ENCODE results near the gene MTA1. TPM values are rescaled to one million over a fixed set of nuclear protein-coding genes. Genes with fewer than 3 reads are reported as not detected.
A peak's percentile ranks its signal among the peaks of the same experiment; 100 is the strongest.

The MTA1 gene
- total RNA-seq, 1 donor from 2014 or later: 95.2 TPM

GRCh38 chr14:105468621-105469241 is 49.1 kb downstream of the MTA1 start:
- intact Hi-C loops (cut with DNase I): no loop called here
- ATAC-seq (peak; percentile 30), DNase-seq (ENCODE audit: low spot score) (no peak)

DNA sequence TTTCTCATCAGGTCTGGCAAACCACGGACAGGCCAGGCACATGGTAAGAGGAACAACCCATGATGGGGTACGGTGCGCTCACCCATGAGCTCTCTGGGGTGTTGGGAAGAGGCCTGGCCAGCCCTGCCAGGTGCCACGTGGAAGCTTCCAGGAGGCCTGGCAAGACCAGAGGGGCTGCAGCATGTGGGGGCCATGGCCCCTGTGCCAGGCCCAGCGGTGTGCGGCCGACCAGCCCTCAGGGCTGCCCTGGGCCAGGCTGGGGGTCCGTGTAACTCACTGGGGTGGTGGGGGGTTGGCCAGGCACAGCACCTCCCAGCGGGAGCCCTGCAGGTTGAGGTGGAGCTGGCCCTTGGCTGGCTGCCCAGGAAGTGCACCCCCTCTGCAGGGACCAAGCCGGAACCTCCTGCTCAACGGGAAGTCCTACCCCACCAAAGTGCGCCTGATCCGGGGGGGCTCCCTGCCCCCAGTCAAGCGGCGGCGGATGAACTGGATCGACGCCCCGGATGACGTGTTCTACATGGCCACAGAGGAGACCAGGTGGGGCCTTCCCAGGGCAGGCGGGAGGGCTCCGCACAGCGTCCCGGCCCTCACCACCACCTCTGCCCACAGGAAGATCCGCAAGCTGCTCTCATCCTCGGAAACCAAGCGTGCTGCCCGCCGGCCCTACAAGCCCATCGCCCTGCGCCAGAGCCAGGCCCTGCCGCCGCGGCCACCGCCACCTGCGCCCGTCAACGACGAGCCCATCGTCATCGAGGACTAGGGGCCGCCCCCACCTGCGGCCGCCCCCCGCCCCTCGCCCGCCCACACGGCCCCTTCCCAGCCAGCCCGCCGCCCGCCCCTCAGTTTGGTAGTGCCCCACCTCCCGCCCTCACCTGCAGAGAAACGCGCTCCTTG is 50.1 kb downstream of the MTA1 start:
- no peak for ATAC-seq
- DNase-seq (ENCODE audit: low spot score): no peak
- intact Hi-C loops (cut with DNase I): no loop called here

DNA sequence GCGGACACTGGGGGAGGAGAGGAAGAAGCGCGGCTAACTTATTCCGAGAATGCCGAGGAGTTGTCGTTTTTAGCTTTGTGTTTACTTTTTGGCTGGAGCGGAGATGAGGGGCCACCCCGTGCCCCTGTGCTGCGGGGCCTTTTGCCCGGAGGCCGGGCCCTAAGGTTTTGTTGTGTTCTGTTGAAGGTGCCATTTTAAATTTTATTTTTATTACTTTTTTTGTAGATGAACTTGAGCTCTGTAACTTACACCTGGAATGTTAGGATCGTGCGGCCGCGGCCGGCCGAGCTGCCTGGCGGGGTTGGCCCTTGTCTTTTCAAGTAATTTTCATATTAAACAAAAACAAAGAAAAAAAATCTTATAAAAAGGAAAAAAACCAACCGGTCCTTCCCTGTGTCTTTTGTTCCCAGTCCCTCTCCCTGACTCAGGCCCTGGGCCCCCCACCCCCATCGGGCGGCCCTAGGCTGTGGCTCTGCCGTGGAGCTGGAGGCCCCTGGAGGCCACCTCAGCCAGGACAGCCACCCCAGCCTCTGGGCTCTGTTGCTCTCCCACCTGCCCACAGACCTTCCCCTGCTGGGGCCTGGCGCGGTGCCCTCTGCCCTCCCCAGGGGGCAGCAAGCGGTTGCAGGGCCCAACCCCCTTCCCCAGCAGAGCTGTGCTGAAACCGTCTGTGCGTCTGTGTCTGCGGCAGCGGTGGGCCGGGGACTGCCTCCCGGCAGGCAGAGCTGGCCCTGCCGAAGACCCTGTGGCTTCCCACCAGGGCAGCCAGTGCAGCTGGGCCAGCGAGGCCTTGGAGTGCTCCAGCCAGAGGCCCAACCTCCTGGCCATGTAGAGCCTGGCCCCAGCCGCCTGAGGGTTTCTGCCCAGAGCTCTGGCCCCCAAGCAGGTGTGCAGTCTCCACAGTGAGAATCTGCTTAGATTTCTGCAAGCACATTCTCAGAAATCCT is 51.0 kb downstream of the MTA1 start:
- DNase-seq (ENCODE audit: low spot score) (no peak), ATAC-seq (no peak)
- intact Hi-C loops (cut with DNase I): no loop called here

DNA sequence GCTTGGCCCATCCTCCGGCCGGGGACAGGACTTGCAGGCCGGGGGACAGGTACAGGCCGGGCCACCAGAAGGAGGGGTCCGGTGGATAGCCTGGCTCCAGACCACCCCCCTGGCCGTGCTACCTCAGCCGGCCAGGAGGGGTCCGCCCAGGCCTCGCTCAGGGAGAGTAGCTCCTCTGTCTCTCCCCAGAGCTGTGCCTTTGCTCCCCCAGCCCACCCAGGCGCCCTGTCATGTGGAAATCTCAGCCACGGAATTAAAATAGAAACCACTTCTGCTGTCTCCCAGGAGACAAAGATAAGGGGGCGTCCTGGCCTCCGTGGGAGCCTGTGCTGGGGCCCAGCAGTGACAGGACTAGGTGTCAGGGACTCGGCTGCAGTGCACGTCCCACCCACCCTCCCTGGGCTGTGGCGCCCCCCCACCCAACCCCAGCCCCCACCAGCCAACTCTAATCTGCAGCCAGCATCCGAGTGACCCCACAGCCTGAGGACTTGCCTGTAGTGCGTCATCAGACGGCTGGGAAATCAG is 51.7 kb downstream of the MTA1 start:
- DNase-seq (ENCODE audit: low spot score) (no peak), ATAC-seq (no peak)
- intact Hi-C loops (cut with DNase I): no loop called here

- intact Hi-C loops (cut with DNase I): no loop called here
- ATAC-seq (no peak), DNase-seq (ENCODE audit: low spot score) (no peak)
Observed at GRCh38 chr14:105471823-105472485, 52.3 kb downstream of the MTA1 start.

DNA sequence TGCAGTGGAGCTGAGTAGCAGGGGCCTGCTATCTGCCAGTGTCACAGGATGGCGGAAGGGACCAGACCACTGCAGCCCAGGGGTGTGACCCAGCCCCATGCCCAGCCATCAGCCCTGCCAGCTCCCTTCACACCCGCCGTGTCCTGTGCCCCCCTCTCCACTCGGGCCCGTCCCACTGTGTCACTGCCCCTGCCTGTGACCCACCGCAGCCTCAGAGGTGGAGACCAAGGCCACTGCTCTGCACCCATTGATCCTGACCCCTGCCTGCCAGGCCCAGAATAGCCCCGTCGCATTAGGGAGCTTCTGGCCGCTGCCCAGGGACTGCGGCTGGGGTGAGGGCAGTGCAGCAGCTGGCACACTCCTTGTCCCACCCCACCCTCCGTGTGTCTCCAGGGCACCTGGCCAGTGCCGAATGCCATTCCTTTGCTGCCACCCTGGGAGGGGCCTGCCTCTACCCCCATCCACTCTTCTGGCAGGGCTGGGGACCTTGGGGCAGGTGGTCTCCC is 52.9 kb downstream of the MTA1 start:
- no peak for ATAC-seq
- DNase-seq (ENCODE audit: low spot score): no peak
- intact Hi-C loops (cut with DNase I): no loop called here

DNA sequence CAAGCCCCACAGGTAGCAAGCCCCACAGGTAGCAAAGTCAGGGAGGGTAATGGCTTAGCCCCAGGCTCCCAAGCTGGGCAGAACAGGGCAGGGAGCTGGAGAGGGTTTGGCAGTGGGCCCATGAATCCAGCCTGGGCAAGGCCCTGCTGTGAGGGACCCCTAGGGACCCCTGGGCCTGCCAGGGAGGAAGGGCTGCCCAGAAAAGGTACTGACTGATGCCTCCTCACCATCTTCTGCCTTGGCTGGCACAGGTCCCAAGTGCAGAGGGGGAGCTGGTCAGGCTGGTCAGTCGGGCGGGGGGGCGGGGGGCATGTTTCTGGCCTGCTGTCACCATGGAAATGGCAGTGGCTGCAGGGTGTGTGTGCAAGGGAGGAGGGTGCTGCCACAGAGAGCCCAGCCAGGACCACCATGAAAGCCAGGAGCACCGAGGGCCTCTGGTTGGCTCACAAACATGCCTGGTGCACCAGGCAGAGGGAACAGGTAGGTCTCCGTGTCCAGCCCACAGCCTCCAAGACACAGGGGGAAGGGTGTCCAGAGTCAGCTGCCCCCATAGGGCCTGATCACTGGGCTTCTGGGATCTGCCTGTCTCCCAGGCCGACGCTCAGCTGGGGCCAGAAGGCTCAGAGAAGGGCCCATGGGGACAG is 53.5 kb downstream of the MTA1 start:
- ATAC-seq: no peak
- intact Hi-C loops (cut with DNase I): no loop called here
- no peak for DNase-seq (ENCODE audit: low spot score)

DNA sequence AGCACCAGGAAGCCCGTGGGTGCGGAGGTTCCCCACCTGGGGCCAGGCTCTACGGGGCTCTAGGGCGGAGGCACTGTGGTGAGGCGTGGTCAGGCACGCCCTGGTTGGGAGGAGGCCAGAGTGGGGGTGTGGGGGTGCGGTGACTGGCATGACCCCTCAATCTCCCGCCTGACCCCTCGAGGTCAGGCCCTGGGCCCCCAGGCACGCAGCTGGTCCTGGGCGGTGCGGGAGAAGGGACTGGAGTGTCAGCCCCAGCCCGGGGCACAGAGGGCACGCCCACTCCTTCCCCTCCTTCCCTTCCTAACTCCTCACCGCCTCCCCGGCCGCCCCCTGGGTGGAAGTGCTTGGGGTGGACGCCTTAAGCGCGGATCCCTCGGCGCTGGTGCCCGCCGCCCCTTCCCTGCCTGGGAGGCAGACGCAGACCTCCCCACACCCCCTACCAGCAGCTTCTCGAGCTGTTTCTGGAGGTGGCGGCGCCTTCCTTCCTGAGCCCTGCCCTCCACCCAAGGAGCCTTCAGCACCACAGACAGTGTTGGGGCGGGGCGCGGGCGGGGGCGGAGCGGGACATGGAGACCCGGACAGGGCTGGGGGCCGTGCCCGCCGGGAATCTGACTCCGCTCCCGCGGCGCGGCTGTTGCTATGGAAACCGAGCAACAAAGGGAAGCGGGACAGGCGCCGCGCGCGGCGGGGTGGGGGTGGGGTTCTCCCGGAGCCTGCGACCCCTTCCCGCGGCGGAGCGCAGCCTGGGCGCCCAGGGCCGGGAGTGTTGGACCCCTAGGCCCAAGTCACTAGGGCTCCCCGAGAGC is 54.3 kb downstream of the MTA1 start:
- ATAC-seq (peak; percentile 40), DNase-seq (ENCODE audit: low spot score) (peak; percentile 89)
- intact Hi-C loops (cut with DNase I): no loop called here

DNA sequence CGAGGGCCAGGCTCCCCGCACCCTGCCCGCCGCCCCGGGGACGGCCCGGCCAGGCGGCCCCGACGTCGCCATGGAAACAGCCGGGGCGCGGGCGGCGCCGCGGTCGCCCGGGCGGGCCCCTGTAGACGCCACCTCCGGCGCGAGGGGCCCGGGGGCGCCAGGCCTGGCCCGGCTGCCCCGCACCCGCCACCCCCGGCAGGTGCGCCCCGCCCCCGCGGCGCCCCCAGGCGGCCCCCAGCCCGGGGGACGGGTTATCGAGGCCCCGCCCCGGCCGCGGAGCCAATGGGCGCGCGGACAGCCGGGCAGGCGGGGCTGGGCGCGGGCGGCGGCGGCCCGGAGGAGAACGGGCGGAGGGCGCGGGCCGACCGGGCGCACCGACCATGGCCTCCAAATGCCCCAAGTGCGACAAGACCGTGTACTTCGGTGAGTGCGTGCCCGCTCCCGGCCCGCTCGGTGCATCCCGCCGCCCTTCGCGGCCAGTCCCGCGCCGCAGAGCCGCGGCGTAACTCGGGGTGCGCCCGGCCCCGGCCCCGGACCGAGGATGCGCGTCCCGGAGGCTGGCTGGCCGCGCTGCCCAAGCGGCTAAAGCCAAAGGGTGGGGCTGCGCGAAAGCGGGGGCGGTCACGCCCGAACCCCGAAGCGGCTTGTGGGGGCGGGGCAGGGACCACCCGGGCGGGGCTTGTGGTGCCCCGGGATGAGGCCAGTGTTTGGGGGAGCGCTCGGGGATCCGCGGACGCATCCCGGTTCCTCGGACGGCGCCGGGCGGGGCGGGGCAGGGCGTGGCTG is 55.0 kb downstream of the MTA1 start, which contains the start of gene CRIP2:
Gene CRIP2 (plus strand): TSS at position 339 of the 786 bp plus-strand sequence. CDS start 42 bp downstream, at position 381.
- ATAC-seq (no peak), DNase-seq (ENCODE audit: low spot score) (no peak)
- intact Hi-C loops (cut with DNase I): no loop called here

GRCh38 chr14:105475269-105476096 is 55.9 kb downstream of the MTA1 start:
- ATAC-seq (peak; percentile 9), DNase-seq (ENCODE audit: low spot score) (no peak)

GRCh38 chr14:105476097-105476830 is 56.6 kb downstream of the MTA1 start:
- intact Hi-C loops (cut with DNase I): no loop called here
- DNase-seq (ENCODE audit: low spot score): no peak

More at GRCh38 chr14:105475269-105476096, 55.9 kb downstream of the MTA1 start:
- intact Hi-C loops (cut with DNase I): no loop called here

GRCh38 chr14:105476831-105477659 is 57.4 kb downstream of the MTA1 start:
- DNase-seq (ENCODE audit: low spot score) (no peak), ATAC-seq (no peak)
- intact Hi-C loops (cut with DNase I): no loop called here

More at GRCh38 chr14:105476097-105476830, 56.6 kb downstream of the MTA1 start:
- ATAC-seq: peak; percentile 46

- ATAC-seq (no peak), DNase-seq (ENCODE audit: low spot score) (no peak)
- intact Hi-C loops (cut with DNase I): no loop called here
Observed at GRCh38 chr14:105477660-105478397, 58.2 kb downstream of the MTA1 start.
